GM13976 (cell line): ENCODE data around the gene KDM8.

Source experiments
- DNase-seq: peaks from one replicate; pipeline ENCODE4 v3.0.0; 2012; ENCODE audit warnings: low spot score
- in situ Hi-C: fragments of 300-500 bp; cut with MboI; formaldehyde crosslinking; loops from one replicate; pipeline ENCODE4 v1.12.0; 2022; ENCODE audit warnings: low sequenced_read_pairs, mixed read lengths, inconsistent platforms; ENCODE audit not compliant: unreplicated experiment
- TF ChIP-seq, protein P1 (sequence below): IDR thresholded peaks from 2 replicates; pipeline ENCODE4 v1.5.1; 2012; ENCODE audit warnings: borderline replicate concordance, mild to moderate bottlenecking; ENCODE audit not compliant: insufficient read depth; ENCODE audit errors: extremely low read depth, missing control alignments, control extremely low read depth

KDM8 gene

DNA sequence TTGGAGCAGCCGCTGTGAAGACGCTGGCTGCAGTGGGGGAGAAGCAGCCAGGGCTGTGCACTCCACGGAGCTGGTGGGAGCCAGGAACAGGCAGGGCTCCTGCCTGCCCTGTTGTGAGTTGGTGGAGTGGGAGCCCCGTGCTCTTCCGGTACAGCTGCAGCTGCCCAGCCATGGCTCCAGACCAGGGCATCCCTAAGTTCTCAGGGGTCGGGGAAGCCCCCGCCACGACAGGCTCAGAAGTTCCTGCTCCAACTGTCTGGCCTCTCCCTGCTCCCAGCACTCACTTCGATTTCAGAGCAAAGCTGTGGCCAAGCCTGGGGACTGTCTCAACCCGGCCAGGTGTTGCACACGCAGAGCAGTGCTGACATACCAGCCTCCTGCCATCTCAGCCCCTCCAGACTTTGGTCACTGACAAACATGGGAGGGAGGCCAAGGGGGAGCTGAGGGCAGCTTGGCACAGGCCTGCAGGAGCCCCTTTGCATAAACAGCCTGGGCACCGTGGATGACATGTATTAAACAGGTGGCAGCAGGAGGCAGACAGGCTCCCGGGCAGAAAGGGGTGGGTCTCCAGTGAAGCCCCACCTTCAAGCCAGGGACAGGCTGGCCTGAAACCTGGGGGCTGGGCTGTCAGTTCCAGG lies 13.9 kb upstream of the KDM8 start:
- TF ChIP-seq, protein P1, sequence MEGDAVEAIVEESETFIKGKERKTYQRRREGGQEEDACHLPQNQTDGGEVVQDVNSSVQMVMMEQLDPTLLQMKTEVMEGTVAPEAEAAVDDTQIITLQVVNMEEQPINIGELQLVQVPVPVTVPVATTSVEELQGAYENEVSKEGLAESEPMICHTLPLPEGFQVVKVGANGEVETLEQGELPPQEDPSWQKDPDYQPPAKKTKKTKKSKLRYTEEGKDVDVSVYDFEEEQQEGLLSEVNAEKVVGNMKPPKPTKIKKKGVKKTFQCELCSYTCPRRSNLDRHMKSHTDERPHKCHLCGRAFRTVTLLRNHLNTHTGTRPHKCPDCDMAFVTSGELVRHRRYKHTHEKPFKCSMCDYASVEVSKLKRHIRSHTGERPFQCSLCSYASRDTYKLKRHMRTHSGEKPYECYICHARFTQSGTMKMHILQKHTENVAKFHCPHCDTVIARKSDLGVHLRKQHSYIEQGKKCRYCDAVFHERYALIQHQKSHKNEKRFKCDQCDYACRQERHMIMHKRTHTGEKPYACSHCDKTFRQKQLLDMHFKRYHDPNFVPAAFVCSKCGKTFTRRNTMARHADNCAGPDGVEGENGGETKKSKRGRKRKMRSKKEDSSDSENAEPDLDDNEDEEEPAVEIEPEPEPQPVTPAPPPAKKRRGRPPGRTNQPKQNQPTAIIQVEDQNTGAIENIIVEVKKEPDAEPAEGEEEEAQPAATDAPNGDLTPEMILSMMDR: no peak
- in situ Hi-C loops: no loop called here
- no peak for DNase-seq

DNA sequence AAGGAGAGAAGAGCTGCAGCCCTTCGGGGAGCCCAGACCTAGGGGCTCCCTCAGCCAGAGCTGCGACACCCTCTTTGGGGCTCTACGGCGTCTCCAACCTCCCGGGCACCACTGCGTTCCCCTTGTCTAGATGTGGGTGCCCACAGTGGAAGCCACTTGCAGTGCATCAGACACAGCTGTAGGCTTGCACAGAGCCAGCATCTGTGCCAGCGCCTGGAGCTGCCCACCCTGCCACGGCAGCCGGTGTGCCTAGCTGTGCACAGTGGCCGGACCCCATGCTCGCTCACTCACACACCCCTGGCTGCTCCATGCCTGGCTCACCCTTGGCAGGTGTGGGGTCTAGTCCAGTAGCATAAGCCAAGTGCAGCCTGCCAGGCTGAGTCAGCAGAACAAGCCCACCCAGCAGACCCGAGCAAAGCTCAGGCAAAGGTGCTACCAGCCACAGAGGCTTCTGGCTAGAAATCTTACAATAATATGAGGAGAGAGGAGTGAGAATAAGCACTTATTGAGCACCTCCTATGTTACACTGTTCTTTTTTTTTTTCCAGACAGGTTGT lies 12.9 kb upstream of the KDM8 start:
- in situ Hi-C loops: no loop called here
- DNase-seq: no peak
- TF ChIP-seq, protein P1: no peak

DNA sequence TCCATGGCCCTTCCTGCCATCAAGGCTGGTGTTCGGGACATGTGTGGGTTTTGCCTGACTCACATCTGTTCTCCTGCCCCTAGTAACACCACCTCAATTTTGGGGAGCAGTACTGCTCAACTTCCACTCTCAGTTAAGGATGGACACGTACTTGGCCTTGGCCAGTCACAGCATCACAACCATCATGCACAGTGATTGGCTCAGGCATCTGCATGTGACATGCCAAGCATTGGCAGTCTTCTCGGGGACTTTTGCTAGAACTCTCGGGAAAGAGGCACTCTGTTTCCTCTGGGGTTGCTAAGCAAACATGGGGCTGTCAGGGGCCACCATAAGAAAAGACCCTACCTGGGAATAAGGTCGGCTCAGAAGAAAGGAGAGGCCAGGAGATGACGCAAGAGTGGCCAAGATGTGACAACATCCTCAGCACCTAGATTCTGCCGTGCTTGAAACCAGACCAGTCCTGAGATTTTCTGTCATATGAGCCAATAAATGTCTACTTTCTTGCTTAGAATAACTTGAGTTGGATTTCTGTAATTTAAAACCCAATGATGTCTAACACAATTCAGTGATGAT lies 11.9 kb upstream of the KDM8 start:
- no peak for DNase-seq
- TF ChIP-seq, protein P1: no peak
- in situ Hi-C loops: no loop called here

DNA sequence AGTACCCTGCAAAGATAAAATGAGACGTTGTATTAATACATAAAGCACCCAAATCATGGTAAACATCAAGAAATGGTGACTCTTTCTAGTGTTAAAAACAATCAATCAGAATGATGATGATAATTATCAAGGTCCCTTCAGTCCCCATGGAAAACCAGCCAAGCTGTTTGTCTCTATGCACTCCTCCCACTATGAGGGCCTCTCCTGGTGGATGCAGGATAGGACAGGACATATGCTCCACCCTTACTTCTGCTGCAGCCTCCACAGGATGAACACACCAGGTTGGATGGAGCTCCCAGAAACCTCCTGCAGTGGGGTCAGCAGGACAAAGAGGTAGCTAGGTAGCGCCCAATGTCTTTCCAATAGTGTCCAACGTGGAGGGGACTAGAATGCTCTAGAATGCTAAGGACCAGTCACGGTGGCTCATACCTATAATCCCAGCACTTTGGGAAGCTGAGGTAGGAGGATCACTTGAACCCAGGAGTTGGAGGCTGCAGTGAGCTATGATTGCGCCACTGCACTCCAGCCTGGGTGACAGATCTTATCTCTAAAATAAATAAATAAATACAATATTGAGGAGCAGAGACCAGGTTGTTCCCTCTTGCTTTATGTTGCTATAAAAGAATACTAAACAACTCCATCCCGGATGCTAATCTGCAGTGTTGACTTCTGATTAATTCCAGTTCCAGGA lies 9.9 kb upstream of the KDM8 start:
- in situ Hi-C loops: no loop called here
- no peak for DNase-seq
- TF ChIP-seq, protein P1: no peak

DNA sequence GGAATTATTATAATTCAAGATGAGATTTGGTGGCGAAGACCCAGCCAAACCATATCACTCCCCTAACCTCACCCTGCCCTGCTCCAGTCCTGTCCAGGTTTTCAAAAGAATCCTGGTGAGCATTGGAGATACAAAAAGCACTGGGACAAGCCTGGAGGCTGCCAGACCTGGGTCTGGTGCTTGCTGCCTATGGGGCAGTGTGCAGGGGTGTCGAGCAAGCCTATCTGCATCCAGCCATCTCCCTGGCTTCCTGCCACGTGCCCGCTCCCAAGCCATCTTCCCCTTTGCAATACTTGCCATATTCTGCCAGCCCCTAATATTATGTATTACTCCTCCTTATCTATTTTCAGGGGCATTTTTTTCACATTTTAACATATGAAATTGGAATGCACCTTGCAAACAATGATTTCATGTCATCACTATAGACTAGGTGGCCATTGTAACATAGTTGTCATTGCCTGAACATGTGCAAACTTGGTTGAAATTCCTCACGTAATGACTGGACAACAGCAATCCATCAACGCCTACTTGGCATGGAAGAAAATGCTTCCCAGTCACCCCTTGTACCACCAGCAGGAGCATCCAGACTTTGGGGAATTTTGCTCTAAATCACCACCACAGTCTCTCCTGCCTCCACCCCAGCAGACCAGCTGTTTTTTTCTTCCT lies 8.1 kb upstream of the KDM8 start:
- no peak for DNase-seq
- TF ChIP-seq, protein P1: no peak
- in situ Hi-C loops: no loop called here

DNA sequence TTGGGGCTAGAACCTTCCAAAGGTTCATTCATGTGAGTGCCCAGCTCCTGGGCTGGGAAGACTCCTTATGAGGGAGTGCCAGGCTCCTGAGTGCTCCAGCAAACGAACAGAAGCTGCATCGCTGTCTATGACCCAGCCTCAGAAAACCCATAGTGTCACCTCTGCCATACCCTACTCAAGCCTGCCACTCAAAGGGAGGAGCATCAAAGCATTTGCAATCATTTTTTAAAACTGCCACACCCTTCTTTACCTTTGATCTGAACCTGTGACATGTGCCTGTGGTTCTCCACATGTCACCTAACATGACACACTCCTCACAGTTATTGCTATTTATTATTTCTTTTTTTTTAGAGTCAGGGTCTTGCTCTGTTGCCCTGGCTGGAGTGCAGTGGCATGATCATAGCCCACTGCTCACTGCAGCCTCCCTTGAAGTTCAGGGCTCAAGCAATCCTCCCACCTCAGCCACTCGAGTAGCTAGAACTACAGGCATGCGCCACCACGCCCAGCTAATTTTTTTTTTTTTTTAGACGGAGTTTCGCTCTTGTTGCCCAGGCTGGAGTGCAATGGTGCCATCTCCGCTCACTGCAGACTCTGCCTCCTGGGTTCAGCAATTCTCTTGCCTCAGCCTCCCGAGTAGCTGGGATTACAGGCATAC lies 7.3 kb upstream of the KDM8 start:
- in situ Hi-C loops: no loop called here
- DNase-seq: no peak
- TF ChIP-seq, protein P1: no peak
